ENCODE results near the gene DLGAP1.

DLGAP1 gene

DNA sequence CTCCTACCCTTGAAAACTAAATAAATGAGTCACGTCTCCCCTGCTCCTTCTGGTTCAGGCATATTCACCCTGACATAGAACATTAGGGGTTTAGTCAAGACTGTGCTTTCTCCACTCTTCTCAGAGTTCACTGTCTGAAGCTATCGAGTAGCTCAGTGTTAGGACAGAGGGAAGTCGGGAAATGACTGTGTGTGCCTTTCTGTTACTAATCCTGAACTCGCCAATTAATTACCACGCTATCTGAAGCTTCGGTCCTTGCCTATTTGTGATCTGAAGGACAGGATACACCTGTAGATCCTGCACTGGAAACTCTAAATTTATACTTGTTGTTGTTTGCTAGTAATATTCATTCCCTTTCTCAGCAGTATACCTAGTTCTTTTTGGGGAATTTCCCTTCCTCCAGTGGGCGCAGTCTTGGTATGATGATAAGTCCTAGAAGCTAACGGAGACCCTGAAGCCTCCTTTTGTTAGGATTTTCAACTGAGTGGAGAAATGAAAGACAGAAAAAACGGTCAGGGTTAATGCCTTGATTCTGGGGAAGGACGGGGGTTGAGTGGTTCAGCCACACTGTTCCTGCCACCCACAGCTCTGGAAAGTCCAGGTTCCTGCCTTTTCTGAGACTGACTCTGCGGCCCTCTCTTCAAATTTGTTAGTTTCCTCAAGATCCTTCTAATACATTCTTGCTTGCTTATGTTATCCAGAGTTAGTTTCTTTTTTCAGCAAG is 218.0 kb downstream of the DLGAP1 start:
- DNase-seq, result no peak

DNA sequence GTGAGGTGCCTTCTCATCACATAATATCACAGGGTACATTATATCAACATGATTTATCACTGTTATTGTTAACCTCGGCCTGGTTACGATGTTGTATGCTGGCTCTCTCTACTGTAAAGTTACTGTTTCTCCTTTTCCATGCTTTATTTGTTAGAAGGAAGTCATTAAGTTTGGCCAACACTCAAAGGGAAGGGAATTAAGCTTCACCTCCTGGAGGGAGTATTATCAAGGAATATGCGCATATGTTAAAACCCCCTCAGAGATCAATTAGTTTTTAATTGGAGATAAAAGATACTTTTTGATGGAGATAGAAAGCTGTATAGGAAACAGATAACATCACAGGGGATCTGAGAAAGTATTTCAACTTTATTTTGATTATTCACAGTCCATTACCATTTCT is 221.6 kb downstream of the DLGAP1 start:
- no peak for DNase-seq

DNA sequence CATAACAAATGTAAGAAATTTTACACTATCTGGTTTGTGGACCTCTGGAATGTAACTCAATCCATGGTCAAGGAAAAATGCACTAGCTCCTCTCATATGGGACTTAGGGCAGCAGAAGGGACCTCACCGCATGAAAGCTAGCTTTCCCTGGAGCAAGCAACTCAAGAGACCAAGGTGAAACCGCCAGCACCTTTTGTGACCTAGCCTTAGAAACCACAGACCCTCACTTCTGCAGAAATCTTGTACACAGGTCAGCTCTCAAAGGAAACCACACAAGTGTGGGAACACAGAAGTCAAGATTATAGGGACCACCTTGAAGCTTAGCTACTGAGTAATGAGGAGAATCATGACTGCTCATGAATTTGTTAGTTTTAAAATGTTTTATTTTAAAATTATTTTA is 222.5 kb downstream of the DLGAP1 start:
- no peak for DNase-seq

DNA sequence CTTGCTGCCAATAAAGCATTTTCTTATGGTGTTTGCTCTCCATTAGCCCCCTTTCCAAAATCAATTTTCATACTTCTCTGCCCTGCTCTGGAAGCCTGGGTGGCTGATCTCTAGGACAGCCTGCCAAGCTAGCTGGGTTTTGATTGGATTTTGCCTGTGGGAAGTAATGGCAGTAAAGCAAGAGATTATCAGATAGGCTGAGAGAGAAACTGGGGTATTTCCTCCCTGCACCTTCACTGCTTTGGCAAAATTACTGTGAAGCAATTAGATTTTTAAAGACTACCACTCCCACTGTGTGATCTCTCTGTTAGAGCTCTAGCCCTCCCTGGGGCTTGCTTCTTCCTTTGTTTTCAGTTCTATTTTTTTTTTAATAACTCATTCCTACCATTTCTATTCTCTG is 223.8 kb downstream of the DLGAP1 start:
- DNase-seq, result peak; percentile 38

DNA sequence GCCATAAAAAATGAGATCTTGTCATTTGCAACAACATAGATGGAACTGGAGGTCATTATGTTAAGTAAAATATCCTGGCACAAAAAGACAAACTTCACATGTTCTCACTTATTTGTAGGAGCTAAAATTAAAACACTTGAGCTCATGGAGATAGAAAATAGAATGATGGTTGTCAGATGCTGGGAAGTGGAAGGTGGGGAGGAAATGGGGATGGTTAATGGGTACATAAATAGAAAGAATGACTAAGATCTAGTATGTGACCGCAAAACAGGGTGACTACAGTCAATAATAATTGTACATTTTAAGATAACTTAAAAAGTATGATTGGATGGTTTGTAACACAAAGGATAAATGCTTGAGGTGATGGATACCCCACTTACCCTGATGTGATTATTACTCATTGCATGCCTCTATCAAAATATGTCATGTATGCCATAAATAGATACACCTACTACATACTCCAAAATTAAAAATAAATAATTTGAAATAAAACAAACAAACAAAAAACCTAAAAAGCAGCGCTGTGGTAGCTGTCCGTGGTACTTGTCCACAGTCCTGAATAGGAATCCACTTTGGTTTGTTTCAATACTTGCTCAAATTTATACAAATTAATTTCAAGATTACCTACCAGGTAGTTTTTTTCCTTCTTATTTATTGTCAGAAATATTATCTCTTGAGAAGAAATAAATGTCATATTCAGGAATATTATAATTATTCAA is 224.5 kb downstream of the DLGAP1 start:
- no peak for DNase-seq

DNA sequence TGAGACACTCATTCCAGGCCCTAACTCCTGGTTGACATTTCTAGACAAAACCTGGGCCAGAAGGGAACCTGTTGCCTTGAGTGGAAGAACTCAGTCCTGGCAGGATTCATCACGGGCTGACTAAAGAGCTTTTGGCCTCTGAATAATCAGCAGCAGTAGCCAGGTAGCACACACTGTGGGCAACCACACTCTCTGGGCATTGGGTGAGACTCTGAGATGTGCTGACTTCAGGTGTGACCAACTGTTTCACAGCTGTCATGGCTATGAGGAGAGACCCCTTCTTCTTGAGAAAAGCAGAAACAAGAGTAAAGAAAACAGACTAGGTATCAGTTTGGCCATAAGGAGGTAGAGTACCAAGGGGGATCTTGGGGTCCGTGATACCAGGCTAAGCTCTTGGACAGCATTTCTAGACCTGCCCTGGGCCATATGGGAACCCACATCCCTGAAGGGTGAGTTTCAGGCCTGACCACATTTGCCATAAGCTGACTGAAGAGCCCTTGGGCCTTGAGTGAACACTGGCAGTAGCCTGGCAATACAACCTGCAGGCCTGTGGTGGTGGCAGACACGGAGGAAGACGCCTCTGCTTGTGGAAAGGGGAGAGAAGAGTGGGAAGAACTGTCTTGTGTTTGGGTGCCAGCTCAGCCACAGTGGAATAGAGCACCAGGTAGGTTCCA is 230.9 kb downstream of the DLGAP1 start:
- no peak for DNase-seq

DNA sequence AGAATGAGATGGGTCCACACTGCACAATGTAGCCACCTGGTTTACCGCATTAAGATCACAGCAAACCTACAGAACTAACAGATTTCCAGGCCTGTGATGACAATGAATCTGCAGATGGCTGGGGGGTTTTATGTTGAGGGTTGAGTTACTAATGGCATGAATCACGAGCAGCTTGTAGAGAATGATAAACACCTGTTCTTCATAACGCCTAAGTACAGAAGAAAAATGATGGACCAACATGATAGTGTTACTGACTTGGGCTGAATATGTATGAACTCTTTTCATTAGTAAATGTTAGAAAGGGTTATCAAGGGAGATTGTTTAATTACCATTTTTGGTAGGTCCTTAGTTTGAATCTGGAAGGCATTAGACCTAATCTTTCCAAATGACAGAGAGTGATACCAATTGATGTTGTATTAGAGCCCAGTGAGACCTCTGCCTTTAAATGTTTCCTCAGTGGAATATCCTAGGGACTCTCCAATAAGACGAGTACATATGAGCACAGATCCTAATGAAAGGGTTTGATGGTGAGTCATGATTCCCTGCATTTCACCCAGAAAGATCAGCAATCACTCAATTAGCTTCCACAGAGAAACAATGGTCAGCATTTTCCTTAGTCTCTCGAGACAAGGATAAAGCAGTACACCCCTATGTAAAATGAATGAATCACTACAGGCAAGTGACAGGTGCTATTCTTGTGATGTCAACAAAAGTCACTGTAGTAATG is 243.8 kb downstream of the DLGAP1 start:
- peak; percentile 7 for DNase-seq

DNA sequence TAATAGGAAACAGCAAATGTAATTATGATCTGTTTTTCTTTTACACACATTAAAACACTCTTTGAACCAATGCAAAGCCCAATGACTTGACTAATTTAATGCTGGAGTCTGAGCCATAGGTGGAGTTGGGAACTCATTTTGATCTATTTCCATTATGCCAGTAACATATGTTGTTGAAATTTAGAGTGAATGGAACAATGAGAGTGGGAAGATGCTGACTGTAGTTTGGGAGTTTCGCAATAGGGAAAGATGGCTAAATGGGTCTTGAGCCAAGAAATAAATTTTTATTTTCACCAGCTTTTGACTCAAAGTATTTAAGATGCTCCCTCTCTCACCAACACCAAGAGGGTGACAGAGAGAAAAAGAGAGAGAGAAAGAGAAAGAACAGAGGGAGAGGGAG is 246.7 kb downstream of the DLGAP1 start:
- no peak for DNase-seq

DNA sequence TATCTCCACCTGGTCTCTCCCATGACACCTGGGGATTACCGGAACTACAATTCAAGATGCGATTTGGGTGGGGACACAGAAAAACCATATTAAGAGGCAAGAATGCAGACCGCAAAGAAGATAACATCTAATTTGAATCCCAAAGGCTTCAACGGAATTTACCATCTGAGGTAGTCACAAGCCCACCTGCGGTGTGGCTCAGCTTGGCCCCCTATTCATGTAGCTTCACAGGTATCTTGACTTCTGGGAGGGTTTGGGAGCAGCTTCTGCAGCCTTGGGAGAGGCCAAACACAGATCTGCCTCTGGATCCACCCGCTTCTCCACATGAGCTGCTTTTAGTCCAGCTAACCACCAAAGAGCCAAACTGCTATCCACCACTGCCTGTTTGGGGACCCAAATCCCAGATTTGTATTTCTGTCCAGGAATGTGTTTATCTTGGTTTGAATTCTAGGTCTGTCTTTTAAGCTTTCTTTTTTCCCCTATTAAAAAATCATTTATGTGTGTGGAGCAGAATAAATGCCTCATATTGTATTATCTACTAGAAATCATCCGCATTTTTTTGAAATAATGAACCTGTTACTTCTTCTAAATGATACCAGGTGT is 247.6 kb downstream of the DLGAP1 start:
- no peak for DNase-seq

DNA sequence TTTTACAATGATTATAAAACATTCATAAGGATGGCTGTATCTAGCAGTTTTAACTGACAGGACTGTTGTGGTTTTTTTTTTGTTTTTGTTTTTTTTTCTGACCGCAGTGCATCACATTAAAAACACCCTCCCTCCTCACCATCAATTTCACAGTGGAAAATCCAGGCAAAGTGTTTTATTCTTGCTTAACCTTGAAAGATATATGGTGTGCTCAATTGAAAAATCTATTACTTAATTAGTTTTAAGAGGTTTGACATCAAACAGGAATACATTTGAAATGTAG is 250.7 kb downstream of the DLGAP1 start:
- DNase-seq, result no peak

DNA sequence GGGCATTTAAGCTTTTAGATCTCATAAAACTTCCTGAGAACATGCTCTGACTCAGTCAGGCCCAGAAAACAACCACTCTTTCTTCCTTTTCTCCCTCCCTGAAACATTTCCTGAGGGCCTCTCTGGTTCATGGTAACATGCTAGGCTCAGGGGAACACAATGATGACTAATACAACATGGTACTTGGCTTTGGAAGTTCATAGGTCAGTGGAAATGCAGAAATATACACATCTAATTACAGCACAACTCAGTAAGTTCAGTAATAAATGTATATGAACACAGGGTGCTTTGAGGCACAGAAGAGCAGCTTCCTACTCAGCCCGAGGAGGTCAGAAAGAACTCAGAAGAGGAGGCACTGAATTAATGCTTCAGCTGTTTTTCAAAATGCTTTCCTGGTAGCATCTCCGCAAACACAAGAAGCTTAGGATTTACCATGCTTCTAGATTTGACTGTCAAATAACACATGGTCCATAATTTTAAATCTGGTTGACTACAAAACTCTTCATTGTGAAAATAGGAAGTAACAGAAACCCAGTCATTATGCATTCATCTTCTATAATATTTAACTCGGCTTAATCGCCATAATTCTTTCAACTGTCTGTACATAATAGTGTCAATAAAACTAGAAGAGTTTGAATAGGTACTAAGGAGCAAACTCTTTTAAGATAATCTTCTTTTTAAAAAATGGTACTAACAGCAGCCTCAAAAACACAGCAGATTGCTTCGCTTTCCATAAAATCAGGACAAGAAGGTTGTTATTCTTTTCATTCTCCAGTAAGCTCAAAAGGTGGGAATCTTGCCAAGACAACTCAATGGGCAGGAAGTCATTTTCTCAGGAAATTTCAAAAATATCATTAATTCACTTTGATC is 251.3 kb downstream of the DLGAP1 start:
- no peak for DNase-seq

DNA sequence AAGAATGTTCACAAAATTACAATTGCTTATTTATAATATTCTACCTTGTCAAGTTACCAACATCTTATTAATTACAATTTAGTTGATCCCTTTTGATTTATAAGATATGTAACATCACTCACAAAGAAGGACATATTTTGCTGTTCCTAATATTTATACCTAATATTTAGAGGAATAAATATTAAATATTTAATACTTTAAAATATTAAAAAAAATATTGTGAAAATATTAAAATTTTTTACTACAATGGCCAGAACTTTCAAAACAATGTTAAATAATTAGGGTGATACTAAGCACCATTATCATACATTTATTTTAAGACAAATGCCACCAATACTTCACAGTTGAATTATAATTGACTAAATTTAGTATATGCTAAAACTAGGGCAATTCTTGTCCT is 254.7 kb downstream of the DLGAP1 start:
- no peak for DNase-seq

DNA sequence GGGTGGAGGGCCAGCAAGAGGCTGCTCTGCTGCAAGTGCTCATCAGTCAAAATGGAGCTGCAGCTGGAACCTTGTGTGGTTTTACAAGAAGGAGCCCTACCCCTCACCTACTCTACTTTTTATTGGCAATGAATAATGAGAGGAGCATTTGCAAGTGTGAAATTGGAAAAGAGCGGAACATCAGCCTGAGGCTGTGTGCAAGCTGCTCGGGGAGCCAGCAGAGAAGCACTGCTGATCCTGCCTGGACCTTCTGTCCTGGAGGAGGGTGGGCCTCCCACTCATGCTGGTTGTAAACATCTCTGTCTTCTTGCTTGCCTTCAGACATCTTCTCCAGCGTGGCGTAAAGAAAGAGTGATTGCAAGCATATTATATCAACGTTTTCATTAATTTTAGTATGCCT is 256.2 kb downstream of the DLGAP1 start:
- no peak for DNase-seq

DNA sequence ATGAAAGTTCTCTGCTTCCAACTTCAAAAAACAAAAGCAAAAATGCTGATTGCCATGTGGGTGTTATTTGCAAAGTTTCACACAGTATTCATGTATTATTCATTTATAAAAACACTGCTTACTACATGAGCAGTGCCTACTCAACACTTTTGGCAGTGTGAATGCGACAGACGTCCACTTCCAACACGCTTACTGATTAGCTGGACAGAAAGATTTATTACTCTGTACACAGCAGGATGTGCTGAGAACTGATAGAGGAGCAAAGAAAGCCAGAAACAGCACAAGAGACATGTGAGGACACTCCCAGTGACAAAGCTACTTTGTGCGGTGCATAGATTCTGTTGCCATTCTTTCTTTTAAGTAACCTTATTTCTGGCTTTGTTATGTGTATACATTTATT is 258.8 kb downstream of the DLGAP1 start:
- no peak for DNase-seq

DNA sequence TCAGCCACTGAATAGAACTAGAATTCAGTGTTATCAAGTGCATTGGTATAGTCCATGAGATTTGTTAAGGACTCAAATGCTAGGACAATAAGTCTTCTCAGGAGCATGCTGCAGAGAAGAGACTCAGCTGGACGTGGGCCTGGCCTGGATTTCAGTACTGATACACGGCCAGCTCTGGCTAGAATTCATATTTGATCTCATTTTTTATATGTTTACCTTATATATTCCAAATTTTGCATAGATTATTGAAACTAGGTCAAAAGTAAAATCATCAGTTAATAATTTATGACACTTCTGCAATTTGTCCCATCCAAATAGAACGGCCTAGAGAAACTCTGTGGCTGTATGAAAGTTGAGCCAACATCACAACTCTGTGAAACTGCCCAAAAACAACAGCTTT is 262.0 kb downstream of the DLGAP1 start:
- DNase-seq, result no peak

DNA sequence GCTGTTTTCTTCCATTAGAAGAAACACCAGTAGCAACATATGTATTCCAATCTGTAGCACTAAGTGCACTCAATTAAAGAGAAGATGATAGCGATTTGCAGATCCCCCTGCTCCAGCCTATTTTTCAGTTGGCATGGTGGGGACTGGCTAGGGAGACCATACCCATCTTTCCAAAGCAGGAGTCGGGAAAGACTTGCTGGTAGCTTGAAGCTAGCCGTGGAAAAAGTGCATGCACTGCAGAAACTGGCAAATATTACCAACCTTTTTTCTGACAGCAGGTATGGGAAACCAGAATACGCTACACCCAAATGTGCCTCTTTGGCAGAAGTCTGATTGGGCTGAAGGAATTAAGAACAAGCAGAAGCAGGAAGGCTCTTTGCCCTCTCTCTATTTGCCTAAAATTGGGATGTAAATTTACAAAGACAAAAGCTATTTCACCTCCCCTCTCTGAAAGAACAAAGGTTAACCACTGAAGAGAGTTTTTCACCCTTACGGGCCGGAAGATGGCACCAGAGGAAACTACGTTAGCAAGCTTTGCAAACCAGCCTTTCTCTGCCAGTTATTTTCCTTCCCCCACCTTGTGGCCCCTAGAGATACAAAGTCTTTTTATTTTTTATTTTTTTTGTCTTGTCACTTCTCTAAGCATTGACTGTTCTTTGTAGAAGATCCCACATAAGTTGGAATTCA is 273.1 kb downstream of the DLGAP1 start:
- DNase-seq, result peak; percentile 22

DNA sequence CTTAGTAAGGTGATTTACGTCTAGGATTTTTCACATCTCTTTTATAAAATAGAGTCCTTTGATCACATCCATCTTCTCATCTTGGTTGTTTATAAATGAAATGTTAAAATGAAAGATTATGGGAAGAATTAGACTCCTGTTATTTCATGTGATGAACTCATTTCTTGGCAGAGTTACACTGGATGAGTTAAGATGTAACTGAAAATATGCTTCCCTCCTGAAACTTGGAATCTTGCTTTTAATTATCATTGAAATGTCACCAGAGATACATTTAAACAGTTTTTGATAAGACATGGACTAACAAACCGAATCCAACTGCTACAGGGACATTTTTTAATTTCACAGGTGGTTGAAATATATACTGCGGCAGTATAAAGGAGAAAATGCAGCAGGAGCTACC is 274.0 kb downstream of the DLGAP1 start:
- DNase-seq, result no peak

DNA sequence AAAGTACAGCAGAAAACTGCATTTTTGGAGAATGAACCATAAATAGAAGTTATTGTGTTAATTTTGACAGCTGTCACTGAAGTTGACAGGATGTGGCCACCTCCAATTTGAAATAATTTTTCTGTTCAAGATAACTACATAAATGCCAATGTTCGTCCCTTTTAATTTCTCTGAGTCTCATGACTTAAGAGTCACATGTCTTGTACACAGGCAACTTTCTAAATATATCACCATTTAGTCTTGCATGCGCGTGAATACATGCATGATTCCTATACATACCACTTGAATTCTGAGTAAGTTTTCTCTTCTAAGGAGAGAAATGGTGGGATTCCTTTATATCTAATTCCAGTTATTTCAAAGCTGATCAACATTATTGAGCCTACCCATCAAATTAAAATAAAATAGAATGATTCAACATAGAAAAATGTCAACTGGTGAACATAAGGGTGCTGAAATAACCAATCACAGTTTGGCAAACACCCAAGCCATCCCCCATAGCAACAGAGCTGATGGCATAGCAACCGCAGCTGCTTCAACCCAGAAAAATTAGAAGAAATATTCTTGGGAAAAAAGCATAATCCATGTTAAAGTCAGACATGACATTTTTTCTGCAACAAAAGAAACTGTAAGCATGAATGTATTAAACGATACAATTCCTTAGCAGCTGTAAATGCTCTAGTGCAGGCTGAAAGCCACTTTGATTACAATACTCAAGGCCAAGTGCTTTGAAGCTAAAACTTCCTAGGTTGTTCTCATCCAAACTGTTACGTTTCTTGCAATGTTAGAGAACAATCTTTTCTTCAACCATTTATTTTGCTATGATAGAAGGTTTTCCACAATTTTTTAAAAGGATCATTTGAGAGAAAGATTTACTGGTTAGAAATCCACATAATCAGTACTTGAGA is 282.7 kb downstream of the DLGAP1 start:
- no peak for DNase-seq

DNA sequence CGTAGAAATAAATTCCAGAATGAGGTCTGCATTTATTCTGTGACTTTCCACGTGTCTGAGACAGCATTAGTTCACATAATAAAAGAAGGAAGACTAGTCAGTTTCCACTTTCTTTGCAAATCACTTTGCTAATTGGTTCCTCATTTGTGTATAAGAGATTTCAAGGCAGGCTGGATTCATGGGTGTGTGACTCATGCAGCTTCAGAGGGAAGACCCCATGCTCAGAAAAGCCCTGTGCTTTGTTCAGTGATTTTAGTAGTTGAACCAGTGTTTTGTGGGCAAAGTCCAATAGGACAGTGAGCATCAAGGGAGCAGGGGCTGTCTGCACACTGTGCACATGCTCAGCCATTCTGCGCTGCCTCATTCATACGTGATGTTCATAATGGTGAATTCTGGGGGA is 297.8 kb downstream of the DLGAP1 start:
- no peak for DNase-seq

DNA sequence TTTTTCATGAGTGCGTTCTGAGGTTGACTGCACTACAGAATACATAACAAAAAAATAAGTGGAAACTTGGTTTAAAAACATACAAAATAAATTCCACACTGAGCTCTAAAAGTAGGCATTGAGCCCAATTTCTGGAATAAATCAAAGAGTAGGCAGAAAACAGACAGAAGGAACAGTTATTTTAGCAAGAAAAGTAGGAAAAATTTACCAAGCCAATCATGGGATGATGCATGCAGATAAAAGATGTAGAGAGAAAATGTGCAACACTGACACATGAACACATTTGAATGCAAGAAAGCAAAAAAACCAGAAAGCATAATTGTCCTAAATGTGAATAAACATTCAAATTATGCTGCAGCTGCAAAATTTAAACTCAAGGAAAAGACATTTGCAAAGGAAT is 308.3 kb downstream of the DLGAP1 start:
- no peak for DNase-seq

DNA sequence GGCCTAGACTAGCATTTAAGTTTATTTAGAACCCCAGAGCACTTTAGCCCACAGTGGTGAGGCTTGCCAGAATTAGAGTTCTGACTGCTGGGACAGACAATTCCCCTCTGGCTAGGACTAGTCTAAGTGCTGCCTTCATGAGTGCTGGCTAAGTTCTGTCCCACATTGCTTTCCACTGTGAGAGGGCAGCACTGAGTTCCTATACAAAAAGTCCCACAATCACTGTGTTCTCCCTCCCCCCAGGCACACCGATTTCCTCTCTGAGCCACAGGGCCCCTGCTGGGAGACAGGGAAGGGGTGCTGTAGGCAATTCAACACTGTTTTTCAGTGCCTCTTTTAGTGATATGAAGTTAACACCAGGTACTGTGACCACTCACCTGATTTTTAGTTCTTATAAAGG is 310.9 kb downstream of the DLGAP1 start:
- no peak for DNase-seq

All from NCI-H82 (cell line).